ENCODE data around the gene SMARCA5.

Gene SMARCA5

GRCh38 chr4:143531380-143531779 is 17.9 kb downstream of the SMARCA5 start:
- Histone ChIP-seq H2AFZ (no peak overlapping the region), H3K9ac (no peak overlapping the region), H3K9me3 (ENCODE audit: control insufficient read depth, low read length) (no peaks in the 10 kb centered on the region), H3K36me3 (ENCODE audit: control insufficient read depth, insufficient read depth, low read length) (no peaks in the 10 kb centered on the region), H3K27ac (no peak overlapping the region), H3K4me2 (ENCODE audit: low read length) (no peak overlapping the region), H3K4me1 (no peaks in the 10 kb centered on the region), H3K79me2 (peaks cover 2% of the 10 kb centered on the region), H3K27me3 (ENCODE audit: control insufficient read depth, insufficient read depth, low read length) (no peaks in the 10 kb centered on the region), H3K4me3 (ENCODE audit: low read depth, low read length) (no peak overlapping the region)
- no peak for TF ChIP-seq CTCF (IDR thresholded peaks at IDR 0.05)

- H3K27ac ChIP-seq, result no peak overlapping the region
- H3K36me3 ChIP-seq (ENCODE audit: control insufficient read depth, insufficient read depth, low read length), result no peaks in the 10 kb centered on the region
- H3K9ac ChIP-seq, result no peak overlapping the region
- peaks cover 2% of the 10 kb centered on the region for H3K79me2 ChIP-seq
- H3K9me3 ChIP-seq (ENCODE audit: control insufficient read depth, low read length), result no peaks in the 10 kb centered on the region
- H3K4me3 ChIP-seq (ENCODE audit: low read depth, low read length), result no peak overlapping the region
- no peak overlapping the region for H2AFZ ChIP-seq
- TF ChIP-seq CTCF (IDR thresholded peaks at IDR 0.05), result no peak
- no peaks in the 10 kb centered on the region for H3K27me3 ChIP-seq (ENCODE audit: control insufficient read depth, insufficient read depth, low read length)
- H3K4me2 ChIP-seq (ENCODE audit: low read length), result no peak overlapping the region
- H3K4me1 ChIP-seq, result no peaks in the 10 kb centered on the region
Measured at GRCh38 chr4:143531788-143532491, 18.4 kb downstream of the SMARCA5 start.

- TF ChIP-seq CTCF (IDR thresholded peaks at IDR 0.05), result no peak
- Histone ChIP-seq H2AFZ (no peak overlapping the region), H3K36me3 (ENCODE audit: control insufficient read depth, insufficient read depth, low read length) (no peaks in the 10 kb centered on the region), H3K27ac (no peak overlapping the region), H3K4me3 (ENCODE audit: low read depth, low read length) (no peak overlapping the region), H3K4me2 (ENCODE audit: low read length) (no peak overlapping the region), H3K4me1 (no peaks in the 10 kb centered on the region), H3K79me2 (peaks cover 2% of the 10 kb centered on the region), H3K27me3 (ENCODE audit: control insufficient read depth, insufficient read depth, low read length) (no peaks in the 10 kb centered on the region), H3K9me3 (ENCODE audit: control insufficient read depth, low read length) (no peaks in the 10 kb centered on the region), H3K9ac (no peak overlapping the region)
Measured at GRCh38 chr4:143538979-143539669, 25.6 kb downstream of the SMARCA5 start.

DNA sequence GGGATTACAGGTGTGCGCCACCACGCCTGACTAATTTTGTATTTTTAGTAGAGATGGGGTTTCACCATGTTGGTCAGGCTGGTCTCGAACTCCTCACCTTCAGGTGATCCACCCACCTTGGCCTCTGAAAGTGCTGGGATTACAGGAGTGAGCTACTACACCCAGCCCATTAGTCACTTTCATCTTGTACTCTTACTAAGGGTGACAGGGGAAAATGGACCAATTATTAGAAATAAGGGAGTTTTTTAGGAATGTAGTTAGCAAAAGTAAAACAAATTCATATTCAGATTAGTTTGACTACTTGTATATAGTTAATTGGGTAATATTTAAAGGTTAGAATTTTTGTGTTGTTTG is 26.1 kb downstream of the SMARCA5 start:
- no peak overlapping the region for H3K9ac ChIP-seq
- no peak overlapping the region for H3K27ac ChIP-seq
- no peaks in the 10 kb centered on the region for H3K4me1 ChIP-seq
- H2AFZ ChIP-seq, result no peak overlapping the region
- H3K79me2 ChIP-seq, result peaks cover 2% of the 10 kb centered on the region
- no peaks in the 10 kb centered on the region for H3K9me3 ChIP-seq (ENCODE audit: control insufficient read depth, low read length)
- no peak overlapping the region for H3K4me2 ChIP-seq (ENCODE audit: low read length)
- no peak overlapping the region for H3K4me3 ChIP-seq (ENCODE audit: low read depth, low read length)
- H3K36me3 ChIP-seq (ENCODE audit: control insufficient read depth, insufficient read depth, low read length), result no peaks in the 10 kb centered on the region
- no peak for TF ChIP-seq CTCF (IDR thresholded peaks at IDR 0.05)
- no peaks in the 10 kb centered on the region for H3K27me3 ChIP-seq (ENCODE audit: control insufficient read depth, insufficient read depth, low read length)

DNA sequence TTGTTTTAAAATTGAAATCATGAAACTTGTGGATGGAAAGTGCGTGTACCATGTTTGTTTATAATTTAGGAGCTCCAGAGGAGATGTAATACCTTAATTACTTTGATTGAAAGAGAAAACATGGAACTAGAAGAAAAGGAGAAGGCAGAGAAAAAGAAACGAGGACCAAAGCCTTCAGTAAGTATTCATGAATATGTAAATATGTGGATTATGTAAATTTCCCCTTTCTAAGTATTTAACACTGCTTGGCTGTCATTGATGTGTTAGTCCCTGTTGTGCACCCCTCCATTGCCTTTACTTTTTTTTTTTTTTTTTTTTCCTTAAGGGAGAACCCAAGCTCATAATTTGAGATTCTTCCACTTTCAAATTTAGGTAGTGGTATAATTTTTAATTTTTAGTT is 36.4 kb downstream of the SMARCA5 start:
- no peaks in the 10 kb centered on the region for H3K9me3 ChIP-seq (ENCODE audit: control insufficient read depth, low read length)
- H3K79me2 ChIP-seq, result no peaks in the 10 kb centered on the region
- H3K4me1 ChIP-seq, result no peaks in the 10 kb centered on the region
- no peak overlapping the region for H3K27ac ChIP-seq
- H2AFZ ChIP-seq, result no peak overlapping the region
- no peak overlapping the region for H3K4me2 ChIP-seq (ENCODE audit: low read length)
- no peak overlapping the region for H3K4me3 ChIP-seq (ENCODE audit: low read depth, low read length)
- no peaks in the 10 kb centered on the region for H3K27me3 ChIP-seq (ENCODE audit: control insufficient read depth, insufficient read depth, low read length)
- no peak for TF ChIP-seq CTCF (IDR thresholded peaks at IDR 0.05)
- H3K9ac ChIP-seq, result no peak overlapping the region
- no peaks in the 10 kb centered on the region for H3K36me3 ChIP-seq (ENCODE audit: control insufficient read depth, insufficient read depth, low read length)

Data from parathyroid adenoma (tissue), 2 donors.